ENCODE measurements around the gene TRAPPC1.
A peak's percentile ranks its signal among the peaks of the same experiment; 100 is the strongest.

Gene TRAPPC1

GRCh38 chr17:7945651-7946050 lies 13.9 kb upstream of the TRAPPC1 start:
- intact Hi-C loops (cut with DNase I), result no loop called here
- DNase-seq, result no peak

GRCh38 chr17:7944326-7944725 lies 12.6 kb upstream of the TRAPPC1 start:
- intact Hi-C loops (cut with DNase I), result no loop called here
- peak in 1 of 42 donors; percentile 27 for DNase-seq

- intact Hi-C loops (cut with DNase I), result no loop called here
- peak in 1 of 42 donors; percentile 27 for DNase-seq
Measured at GRCh38 chr17:7943291-7943690, 11.5 kb upstream of the TRAPPC1 start.

GRCh38 chr17:7940743-7941142 lies 9.0 kb upstream of the TRAPPC1 start:
- peak in 1 of 42 donors; percentile 4 for DNase-seq
- intact Hi-C loops (cut with DNase I), result no loop called here

- intact Hi-C loops (cut with DNase I), result no loop called here
- DNase-seq, result no peak
Measured at GRCh38 chr17:7940034-7940433, 8.3 kb upstream of the TRAPPC1 start.

GRCh38 chr17:7935859-7936258 lies 4.1 kb upstream of the TRAPPC1 start:
- peak in 9 of 42 donors; percentile 12 to 60 (median 38) for DNase-seq
- intact Hi-C loops (cut with DNase I), result no loop called here

GRCh38 chr17:7932949-7933348 lies 1.2 kb upstream of the TRAPPC1 start:
- intact Hi-C loops (cut with DNase I), result loop anchor here (2.0 kb wide), 1 partner anchor 18 kb away; no protein-coding TSS in a partner anchor
- peak in 4 of 42 donors; percentile 8 to 43 (median 14) for DNase-seq

GRCh38 chr17:7932483-7932891 lies 741 bp upstream of the TRAPPC1 start:
- intact Hi-C loops (cut with DNase I), result loop anchor here (2.0 kb wide), 1 partner anchor 18 kb away; no protein-coding TSS in a partner anchor
- DNase-seq, result peak in 21 of 42 donors; percentile 7 to 57 (median 27)

GRCh38 chr17:7930841-7931631 lies 710 bp downstream of the TRAPPC1 start:
- intact Hi-C loops (cut with DNase I), result no loop called here
- DNase-seq, result no peak

GRCh38 chr17:7929158-7930023 lies 2.4 kb downstream of the TRAPPC1 start, which contains the start of gene KCNAB3:
Gene KCNAB3 (minus strand): TSS chr17:7929856. CDS start chr17:7929435, 421 bp downstream.
- DNase-seq, result peak; percentile 57 to 95 (median 81)

GRCh38 chr17:7927596-7927995 lies 4.2 kb downstream of the TRAPPC1 start:
- intact Hi-C loops (cut with DNase I), result no loop called here
- no peak for DNase-seq

More at GRCh38 chr17:7929158-7930023, 2.4 kb downstream of the TRAPPC1 start, which contains the start of gene KCNAB3:
- intact Hi-C loops (cut with DNase I), result no loop called here

- intact Hi-C loops (cut with DNase I), result no loop called here
- peak; percentile 67 to 91 (median 81) for DNase-seq
Measured at GRCh38 chr17:7922845-7923628, 8.7 kb downstream of the TRAPPC1 start.

- DNase-seq, result no peak
- intact Hi-C loops (cut with DNase I), result no loop called here
Measured at GRCh38 chr17:7922269-7922844, 9.4 kb downstream of the TRAPPC1 start.

GRCh38 chr17:7916808-7917207 lies 14.9 kb downstream of the TRAPPC1 start:
- DNase-seq, result no peak
- intact Hi-C loops (cut with DNase I), result no loop called here

- peak in 2 of 42 donors; percentile 55 to 61 for DNase-seq
- intact Hi-C loops (cut with DNase I), result no loop called here
Measured at GRCh38 chr17:7916385-7916682, 15.4 kb downstream of the TRAPPC1 start.

- intact Hi-C loops (cut with DNase I), result loop anchor here (2.0 kb wide), 1 partner anchor 17 kb away; the partner anchor contains the start of gene CNTROB
- DNase-seq, result peak; percentile 62 to 93 (median 86)
Measured at GRCh38 chr17:7915611-7916384, 15.9 kb downstream of the TRAPPC1 start, which contains the start of gene RNF227. Gene RNF227 (minus strand): TSS chr17:7916289. CDS start chr17:7916195, 94 bp downstream.

- intact Hi-C loops (cut with DNase I), result loop anchor here (2.0 kb wide), 1 partner anchor 18 kb away; the partner anchor contains the start of gene CNTROB
- peak in 13 of 42 donors; percentile 8 to 73 (median 56) for DNase-seq
Measured at GRCh38 chr17:7915179-7915610, 16.6 kb downstream of the TRAPPC1 start.

All from head of caudate nucleus (tissue), 42 donors.